Stimulated activated CD4-positive, alpha-beta T cell treated with anti-CD3 and anti-CD28 coated beads, Interleukin-1b, Interleukin-23, amount 100 ng/mL, for 1 hour (primary cell): Measurements from ENCODE around the gene PSMB9.
"Not testable (repeated sequence)": the region's sequence is repeated elsewhere in the genome, so short reads cannot be mapped to it uniquely, and the experiment has no call there.

ENCODE experiments used
- DNase-seq, 2 donors: peaks; one replicate each; pipeline ENCODE4 v3.0.0-alpha.2; 2020; ENCODE audit warnings: low read depth in 2 of 2

The PSMB9 gene

DNA sequence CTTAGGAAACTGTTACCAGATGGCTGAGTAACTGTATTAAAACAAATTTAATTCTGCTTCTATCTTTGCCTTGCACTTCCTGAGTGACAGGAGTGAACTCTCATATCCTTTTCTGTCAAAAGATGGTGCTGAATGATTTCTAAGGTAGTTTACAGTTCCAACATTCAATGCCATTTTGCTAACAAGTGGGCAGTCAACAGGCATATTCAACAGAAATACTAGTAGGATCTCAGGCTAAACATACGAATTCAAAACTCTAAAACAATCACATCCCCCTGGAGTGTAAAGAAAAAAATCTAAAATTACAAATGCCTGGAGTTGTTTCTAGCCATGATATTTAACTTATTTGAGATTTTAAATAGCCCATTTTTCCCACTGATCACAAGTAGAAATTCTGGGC, 6.7 kb downstream of the PSMB9 start:
- DNase-seq: no peak

DNA sequence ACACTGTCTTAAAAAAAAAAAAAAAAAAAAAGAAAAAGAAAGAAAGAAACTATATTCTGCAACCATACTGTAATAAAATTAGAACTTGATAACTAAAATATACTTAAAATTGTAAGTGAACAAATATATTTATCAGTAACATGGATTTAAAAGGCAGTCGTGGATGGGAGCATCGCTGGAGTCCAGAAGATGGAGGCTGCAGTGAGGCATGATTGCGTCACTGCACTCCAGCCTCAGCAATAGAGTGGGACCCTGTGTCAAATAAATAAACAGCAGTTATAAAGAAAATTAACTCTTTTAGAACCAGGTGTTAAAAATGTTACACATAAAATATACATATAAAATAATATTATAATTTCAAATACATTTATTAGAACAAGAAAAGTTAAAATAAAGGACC, 8.7 kb downstream of the PSMB9 start:
- DNase-seq: no peak

GRCh38 chr6:32865724-32866443, 11.9 kb downstream of the PSMB9 start:
- DNase-seq: no peak

GRCh38 chr6:32867022-32867477, 13.1 kb downstream of the PSMB9 start:
- no peak for DNase-seq

- no peak for DNase-seq
Observed at GRCh38 chr6:32867554-32868256, 13.7 kb downstream of the PSMB9 start.

- peak; percentile 67 to 83 for DNase-seq
Observed at GRCh38 chr6:32868257-32868788, 14.3 kb downstream of the PSMB9 start.

DNA sequence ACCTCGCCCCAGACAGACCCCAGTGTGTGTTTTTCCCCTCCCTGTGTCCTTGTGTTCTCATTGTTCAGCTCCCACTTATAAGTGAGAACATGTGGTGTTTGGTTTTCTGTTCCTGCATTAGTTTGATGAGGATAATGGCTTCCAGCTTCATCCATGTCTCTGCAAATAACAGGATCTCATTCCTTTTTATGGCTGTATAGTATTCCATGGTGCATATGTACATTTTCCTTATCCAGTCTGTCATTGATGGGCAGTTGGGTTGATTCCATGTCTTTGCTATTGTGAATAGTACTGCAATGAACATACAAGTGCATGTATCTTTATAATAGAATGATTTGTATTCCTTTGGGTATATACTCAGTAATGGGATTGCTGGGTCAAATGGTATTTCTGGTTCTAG, 20.0 kb downstream of the PSMB9 start:
- DNase-seq: not testable (repeated sequence)

DNA sequence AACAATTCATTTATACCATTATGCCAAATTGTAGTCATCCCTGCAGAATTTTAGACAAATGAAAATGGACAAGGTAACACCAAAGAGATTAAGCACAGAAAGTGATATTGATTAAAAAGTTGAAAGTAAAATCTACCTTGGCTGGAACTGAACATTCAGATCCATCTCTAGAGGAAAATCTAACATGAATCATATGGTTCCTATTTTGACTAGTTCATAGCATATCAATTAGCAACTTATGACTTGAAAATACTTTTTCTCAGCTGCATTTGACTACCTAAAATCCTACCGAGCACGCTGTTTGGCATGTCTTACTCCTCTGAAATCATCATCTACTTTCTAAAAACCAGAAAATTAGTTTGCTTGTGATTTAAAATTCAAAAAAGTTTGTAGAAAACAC, 22.6 kb downstream of the PSMB9 start:
- no peak for DNase-seq

DNA sequence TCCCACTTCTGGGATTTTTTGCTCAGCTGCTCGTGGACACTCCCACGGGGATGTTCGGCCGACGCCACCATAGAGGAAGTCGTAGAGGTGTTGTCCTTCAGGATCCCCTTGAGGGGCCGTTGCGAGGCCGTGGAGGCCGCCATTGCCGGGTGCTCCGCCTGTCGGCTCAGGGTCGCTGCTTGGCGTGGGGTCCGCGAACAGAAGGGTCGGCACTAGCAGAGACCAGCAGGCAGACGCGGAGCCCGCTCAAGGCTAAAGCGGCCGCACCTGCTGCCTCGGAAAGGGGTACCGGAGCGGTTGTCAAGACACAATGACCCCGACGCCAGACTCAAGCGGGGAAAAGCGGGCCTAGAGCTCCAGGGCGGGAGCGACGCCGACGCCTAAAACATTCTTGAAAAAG, 25.7 kb downstream of the PSMB9 start:
- DNase-seq: no peak

- DNase-seq: not testable (repeated sequence)
Observed at GRCh38 chr6:32880962-32881361, 27.0 kb downstream of the PSMB9 start.

GRCh38 chr6:32882879-32883250, 28.9 kb downstream of the PSMB9 start:
- no peak for DNase-seq

DNA sequence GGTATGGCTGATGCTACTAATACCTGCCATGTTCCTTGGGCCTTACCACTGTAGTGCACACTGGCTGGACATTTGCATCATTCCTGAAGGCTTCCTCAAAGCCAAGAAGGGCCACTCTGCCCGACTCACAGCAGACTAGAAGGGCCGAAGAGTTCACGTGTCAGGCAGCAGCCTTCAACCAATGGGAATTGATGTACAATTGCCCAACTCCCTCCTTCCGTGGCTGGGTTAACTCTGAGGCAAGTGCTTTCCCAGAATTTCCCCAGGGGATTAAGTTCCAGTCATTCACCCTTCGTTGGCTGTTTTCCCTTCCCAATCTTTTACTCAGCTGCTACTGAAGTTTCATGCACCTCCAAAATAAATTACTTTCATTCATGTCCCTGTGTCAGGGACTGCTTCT, 29.8 kb downstream of the PSMB9 start:
- no peak for DNase-seq

- DNase-seq: no peak
Observed at GRCh38 chr6:32885698-32886286, 31.8 kb downstream of the PSMB9 start.

DNA sequence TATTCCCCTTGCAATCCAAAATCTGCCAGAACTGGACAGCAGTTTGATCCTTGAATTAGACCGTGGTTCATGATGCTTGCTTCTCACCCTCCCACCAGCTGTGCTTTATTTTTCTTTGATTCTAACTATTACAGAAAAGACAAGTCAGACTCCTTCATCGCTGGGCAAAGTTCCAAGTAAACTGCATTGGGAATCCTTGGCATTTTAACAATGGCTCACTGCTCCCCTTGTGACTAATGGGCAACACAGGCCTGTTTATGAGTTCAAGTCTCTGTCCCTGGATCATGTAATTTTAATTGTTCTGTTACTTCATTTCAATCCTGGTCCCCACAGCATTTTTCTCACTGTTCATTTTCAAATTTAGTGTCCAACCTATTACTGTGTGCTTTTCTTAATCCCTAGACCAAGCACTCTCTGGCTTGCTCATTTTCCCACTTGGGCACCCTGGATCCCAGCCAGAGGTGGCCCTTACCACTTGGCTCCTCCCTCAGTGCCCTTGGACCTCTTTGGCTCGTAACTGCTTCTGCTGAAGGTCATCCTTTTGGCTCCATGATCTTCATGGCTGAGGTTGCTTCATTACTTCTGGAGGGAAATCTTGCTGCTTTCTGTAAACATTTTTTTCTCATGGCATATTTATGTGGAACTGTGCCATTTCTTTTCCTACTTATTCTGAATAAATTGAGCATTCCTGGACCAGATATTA, 32.8 kb downstream of the PSMB9 start:
- DNase-seq: no peak

- no peak for DNase-seq
Observed at GRCh38 chr6:32887616-32888015, 33.6 kb downstream of the PSMB9 start.

DNA sequence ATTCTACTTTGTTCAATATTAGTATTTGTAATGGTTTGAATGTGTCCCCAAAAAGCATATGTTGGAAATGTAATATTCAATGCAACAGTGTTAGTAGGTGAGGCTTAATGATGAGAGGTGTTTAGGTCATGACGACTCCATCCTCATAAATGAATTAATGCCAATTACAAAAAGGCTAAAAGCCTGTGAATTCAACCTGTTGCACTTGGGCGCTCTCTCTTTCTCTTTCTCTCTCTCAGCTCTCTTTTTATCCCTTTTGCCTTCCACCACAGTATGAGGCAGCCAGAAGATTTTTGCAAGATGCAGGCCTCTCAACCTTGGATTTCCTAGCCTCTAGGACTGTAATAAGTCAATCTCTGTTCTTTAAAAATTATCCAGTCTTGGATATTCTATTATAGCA, 34.6 kb downstream of the PSMB9 start:
- no peak for DNase-seq

DNA sequence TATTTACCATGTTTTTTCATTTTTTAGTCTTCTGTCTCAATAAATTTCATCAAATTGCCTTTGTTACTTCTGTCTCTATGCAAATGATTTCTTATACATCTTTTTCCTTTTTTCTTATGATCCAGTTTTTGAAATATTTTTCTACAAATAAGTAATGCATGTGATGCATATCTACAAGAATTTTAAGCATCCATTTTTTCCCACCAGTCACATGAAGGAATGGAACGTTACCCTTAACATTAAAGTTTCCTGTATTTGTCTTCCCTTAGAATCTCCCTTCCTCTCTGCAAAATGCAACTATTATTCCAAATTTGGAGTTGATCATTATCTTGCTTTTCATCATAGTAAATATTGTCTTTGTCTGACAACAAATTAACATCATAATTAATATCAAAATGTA, 35.5 kb downstream of the PSMB9 start:
- DNase-seq: no peak

- DNase-seq: no peak
Observed at GRCh38 chr6:32890831-32891230, 36.8 kb downstream of the PSMB9 start.

DNA sequence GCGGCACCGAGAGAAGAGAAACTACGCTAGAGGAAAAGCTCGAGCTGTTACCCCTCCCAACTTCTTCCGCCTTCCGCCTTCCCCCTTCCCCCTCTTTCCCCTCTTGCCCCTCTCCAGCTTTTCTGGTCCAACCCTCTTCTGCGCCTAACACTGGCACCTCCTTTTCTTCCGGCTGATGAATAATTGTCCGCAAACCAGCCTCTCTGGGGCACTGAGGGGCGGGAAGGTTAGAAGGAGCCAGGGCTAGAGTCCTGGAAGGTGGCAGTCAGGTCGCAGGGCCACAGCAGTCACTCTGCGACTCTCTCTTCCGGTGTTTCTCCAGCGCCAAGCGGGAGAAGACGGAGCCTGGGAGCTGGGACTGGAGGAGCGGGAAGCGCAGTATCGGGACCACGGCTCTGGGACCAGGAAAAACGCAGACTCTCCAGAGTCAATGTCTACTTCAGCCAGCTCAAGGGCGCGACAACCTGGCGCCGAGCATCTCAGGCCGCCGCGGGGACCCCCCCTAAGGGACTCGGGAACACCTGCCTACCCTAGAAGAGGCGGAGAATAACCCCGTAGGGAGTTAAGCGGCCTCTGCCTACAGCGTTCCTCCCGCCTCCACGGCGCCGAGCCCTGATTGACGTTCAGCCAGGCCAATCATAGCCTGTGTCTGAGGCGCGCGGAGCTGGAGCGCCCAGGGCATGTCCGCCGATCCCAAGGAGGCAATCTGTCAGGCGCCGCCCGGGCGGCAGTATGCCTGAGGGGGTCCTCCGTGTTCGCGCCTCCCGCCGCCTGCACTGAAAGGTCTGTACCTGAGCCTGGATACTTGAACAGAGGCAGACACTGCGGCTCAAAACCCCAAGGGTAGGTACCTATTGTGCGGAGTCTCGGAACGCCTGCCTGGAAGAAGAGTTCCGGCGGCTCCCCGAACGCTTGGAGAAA, 40.4 kb downstream of the PSMB9 start:
- peak; percentile 84 to 96 for DNase-seq

DNA sequence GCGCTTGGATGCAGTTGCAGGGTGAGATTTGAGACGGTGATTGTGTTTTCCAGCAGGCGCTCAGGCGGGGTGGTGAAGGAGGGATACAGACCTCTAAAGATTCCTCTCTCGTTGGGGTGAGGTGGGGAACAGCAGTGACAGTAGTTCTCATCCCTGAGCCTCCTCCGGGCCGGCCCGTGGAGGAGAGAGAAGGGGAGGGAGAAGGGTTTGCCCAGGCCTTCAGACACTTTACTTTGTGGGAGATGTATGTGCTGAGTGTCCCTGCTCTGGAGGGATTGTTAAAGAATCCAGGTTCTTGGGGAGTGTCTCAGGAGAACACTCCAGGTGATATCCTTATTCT, 41.0 kb downstream of the PSMB9 start:
- no peak for DNase-seq

- no peak for DNase-seq
Observed at GRCh38 chr6:32903952-32904351, 50.0 kb downstream of the PSMB9 start.
